NCI-H524 treated with DMSO at 0.1 percent for 48 hours (cell line): ENCODE results near the gene C5orf63.
"Not testable (repeated sequence)": the region's sequence is repeated elsewhere in the genome, so short reads cannot be mapped to it uniquely, and the experiment has no call there.

ENCODE experiments used
- DNase-seq: peaks from one replicate; lab custom pipeline; 2025; lab: John Stamatoyannopoulos, UW

Gene C5orf63

DNA sequence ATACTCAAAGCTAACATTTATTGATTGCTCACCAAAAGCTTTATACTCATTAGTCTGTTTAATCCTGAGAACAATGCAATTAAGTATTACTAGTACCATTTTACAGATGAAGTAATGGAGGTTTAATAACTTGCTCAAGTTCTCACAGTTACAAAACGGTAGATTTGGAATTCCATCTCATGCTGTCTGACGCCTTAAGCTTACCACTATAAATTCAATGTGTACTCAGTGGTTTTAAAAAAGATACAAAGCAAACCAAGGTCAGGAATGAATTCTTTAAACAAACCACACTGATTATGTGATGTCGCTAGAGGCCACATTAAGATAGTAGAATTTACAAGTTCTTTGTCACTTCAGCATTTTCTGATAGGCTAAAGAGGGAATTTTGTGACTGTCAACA is 1.2 kb upstream of the C5orf63 start:
- no peak for DNase-seq

GRCh38 chr5:127070243-127070642 is 3.1 kb downstream of the C5orf63 start:
- no peak for DNase-seq

GRCh38 chr5:127068493-127069214 is 4.6 kb downstream of the C5orf63 start:
- DNase-seq: no peak

GRCh38 chr5:127066721-127067120 is 6.6 kb downstream of the C5orf63 start:
- DNase-seq: no peak

DNA sequence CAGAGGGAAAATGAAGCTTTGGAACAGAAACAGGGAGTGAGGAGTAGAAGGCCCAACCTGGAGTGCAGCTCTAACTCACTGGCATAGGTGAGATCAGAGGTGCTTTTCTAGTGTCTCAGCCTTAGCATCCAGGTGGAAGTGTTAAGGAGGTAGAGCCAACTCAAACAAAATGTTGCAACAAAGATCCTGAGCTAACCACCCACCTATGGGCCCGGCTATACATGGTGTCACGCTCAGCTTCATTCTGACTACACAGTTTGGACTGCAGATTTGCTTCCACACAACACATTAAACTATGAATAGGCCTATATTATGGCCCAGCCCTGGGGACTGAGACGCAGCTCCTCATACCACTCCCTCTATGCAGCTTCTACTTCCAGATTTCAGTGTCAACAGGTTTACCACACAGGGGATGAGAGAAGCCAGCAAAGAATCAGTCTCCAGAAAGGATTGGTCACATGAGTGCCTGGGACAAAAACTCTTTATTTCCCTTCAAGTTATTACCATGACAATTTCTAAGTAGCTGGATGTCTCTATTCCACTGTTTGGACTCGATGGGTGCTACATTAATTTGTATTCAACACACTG is 9.0 kb downstream of the C5orf63 start:
- DNase-seq: no peak

GRCh38 chr5:127063257-127063913 is 9.9 kb downstream of the C5orf63 start:
- no peak for DNase-seq

GRCh38 chr5:127061956-127062355 is 11.3 kb downstream of the C5orf63 start:
- DNase-seq: no peak

DNA sequence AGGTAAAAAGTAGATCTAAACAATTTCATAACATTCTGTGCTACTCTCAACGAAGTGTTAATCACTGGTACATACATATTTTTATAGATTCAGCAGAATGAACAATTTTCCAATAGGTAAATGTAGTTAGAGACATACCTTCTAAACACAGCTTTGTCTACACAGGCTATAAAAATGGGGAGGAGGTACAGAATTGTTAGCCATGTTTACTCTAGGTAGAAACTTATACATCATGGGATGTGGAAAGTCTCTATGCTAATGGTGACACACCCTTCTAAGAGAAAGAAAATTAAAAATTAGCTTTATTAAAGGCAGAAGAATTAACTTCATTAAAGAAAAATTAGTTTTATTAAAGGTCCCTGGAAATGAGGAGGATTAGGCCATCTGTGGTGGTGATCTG is 11.8 kb downstream of the C5orf63 start:
- DNase-seq: no peak

DNA sequence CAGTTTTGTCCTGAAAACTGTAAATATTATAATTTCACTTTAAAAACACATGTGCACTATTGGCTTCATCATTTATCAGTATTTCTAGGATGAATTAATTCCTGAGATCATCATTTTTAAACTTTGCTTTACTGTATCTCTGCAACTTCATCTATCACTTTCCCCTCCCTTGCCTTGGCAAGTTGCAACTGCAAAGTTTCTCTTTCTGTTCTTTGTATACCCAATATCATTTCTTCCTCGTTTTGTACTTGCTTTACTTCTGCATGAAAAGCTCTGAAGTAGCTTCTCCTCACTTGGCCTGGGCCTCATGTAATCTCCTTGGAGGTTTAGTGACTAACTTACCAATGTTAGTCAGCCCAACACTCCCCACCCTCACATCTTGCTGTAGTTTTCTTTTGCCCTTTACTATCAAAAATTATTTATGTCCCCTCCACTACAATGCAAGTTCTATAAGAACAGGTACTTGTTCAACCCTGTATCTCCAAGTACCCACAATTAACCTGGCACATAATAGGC is 12.8 kb downstream of the C5orf63 start:
- no peak for DNase-seq

GRCh38 chr5:127056896-127057295 is 16.4 kb downstream of the C5orf63 start:
- no peak for DNase-seq

DNA sequence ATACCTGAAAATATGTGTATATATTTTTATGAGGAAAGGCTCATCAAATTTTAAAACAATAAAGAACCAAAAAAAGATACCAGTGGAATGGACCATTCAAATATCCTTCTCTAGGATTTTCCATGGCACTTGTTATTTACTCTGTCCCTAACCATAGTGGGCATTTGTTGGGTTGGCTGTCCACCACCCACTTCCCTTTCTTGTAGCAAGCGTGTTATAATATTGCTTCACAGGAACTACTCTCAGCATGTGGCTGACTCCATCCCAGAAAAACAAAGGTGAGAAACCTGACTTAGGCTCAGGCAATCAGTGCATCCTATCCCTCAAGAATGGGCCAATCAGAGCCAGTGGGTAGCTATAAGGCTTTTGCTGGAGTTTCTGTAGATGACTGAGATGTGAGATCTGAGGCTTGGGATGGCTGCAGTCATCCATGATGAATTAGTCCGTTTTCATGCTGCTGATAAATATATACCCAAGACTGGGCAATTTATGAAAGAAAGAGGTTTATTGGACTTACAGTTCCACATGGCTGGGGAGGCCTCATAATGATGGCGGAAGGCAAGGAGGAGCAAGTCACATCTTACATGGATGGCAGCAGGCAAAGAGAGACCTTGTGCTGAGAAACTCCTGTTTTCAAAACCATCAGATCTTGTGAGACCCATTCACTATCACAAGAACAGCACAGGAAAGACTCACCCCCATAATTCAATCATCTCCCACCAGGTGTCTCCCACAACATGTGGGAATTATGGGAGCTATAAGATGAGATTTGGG is 17.2 kb downstream of the C5orf63 start:
- no peak for DNase-seq

- not testable (repeated sequence) for DNase-seq
These were observed 19.8 kb downstream of the C5orf63 start for GRCh38 chr5:127053551-127053950.

DNA sequence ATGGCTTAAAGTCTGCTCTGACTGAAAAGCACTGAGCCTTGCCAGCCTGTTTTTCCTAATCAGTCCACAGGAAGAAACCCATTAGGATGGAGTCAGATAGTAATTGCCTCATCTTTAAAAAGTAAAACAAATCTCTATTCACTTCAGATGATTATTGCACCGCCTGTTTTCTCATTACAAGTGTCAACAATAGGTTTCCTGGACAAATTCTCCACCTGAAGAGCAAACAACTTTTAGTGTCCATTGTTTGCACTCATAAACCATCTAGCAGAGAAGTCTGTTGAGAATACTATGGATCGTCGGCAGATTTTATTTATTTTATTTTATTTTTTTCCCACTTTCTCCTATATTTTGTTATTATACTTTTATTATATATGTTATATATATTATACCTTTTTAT is 20.3 kb downstream of the C5orf63 start:
- no peak for DNase-seq

DNA sequence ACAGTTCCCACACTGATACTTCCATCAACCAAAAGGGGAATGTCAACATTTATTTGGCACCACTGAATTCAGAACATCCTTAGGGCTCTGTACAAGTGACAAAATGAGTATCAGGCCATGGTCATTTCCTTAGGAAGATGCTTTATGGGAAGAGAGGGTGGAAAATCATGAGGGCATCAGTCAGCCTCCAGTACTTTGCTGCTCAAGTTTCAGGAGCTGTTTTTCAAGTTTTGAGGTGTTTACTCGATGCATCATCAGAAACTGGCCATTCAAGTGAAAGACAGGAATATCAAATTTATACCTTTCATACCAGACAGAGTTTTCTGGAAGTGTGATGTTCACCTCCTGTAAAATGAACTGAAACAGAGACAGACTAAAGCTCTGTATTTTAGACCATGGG is 21.7 kb downstream of the C5orf63 start:
- DNase-seq: no peak

GRCh38 chr5:127046343-127047072 is 26.8 kb downstream of the C5orf63 start:
- DNase-seq: no peak

DNA sequence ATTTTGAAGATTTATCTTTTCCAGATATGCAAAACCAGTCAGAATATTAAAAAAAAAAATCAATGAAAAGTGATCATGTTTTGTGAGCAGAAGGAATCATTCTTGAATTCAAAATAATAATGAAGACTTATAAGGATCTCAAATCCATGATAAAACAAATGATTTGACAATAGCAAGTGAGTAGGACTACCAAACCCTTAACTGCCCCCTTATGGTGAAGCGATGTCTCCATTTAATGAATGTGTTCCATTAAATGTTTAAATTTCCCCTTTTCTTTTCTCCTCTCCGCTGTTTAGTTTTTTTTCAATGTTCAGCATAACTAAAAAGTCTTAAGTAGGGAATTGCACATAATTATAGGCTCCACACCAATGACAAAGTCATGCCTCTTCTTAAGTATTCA is 30.7 kb downstream of the C5orf63 start:
- no peak for DNase-seq

GRCh38 chr5:127041571-127041970 is 31.7 kb downstream of the C5orf63 start:
- DNase-seq: no peak

- no peak for DNase-seq
These were observed 32.3 kb downstream of the C5orf63 start for GRCh38 chr5:127040796-127041520.

GRCh38 chr5:127038550-127038949 is 34.8 kb downstream of the C5orf63 start:
- DNase-seq: no peak

DNA sequence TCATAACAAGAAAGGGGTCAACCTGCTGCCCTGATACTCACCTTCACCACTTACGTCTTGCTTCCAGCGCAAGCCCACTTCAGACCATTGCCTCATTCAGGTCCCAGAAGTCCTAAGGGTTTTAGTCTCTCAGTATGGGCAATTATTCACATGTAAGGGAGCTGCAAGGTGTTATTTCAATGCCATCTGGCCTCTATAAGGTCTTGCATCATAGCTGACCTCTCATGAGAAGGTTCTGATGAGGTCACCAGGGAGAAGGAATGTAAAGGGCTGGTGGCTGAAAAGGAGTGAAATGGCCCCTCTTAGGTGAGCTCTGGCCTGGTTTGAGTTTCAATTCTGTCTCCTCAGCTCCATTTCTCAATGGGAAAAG is 41.5 kb downstream of the C5orf63 start:
- no peak for DNase-seq
